GM12891 (cell line): ENCODE measurements around the gene INSRR.

Source experiments
- POLR2A ChIP-seq: IDR thresholded peaks from 2 replicates; pipeline ENCODE4 v1.6.1; 2011; ENCODE audit warnings: low read depth, low read length, control low read depth
- POLR2AphosphoS5 ChIP-seq: IDR thresholded peaks from 2 replicates; pipeline ENCODE4 v1.6.1; 2011; ENCODE audit warnings: low read depth, low read length, control low read depth
- TAF1 ChIP-seq: IDR thresholded peaks from 2 replicates; pipeline ENCODE4 v1.6.1; 2011; ENCODE audit warnings: low read depth, low read length, control low read depth

GRCh38 chr1:156900896-156901589, 42.1 kb upstream of the INSRR start:
- TF ChIP-seq POLR2AphosphoS5 = no peak
- TF ChIP-seq POLR2A = no peak
- TF ChIP-seq TAF1 = no peak
